Measurements from ENCODE around the gene TMEM30B.
A peak's percentile ranks its signal among the peaks of the same experiment; 100 is the strongest.

TMEM30B gene

DNA sequence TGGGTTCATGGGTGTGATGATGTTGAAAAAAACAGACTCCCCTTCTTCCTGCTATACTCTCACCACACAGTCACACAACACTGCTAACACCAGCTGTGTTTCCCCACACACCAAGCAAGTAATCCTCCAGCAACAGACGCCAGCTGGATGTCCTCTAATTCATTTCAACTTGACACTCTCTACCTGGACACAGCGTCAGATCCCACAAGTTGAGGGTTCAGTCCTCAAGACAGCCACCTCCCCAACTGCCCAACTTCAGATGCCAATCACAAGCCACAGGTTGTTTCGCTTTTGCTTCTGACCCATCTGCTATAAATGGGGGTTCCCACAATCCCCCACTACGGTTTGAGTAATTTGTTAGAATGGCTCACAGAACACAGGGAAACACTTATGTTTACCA lies 49.3 kb downstream of the TMEM30B start:
- no peak for DNase-seq

DNA sequence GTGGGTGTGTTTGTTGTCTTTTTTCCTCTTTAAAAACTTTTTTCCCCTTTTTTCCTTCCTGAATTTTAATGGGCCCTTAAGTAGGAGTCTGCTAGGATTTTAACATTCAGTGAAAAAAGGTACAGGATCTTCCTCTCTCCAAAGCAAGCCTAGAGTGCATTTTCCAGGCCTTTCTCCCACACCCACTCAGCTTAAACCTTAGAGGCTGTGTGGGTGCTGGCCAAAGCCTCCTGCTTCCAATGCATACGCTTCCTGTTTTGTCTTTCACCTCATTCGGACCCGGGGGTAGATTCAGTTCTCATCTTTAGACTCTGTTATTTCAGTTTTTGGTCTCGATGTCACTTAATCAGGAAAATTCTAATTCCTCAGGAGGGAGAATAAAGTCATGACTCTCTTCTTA lies 51.2 kb downstream of the TMEM30B start:
- DNase-seq: no peak

GRCh38 chr14:61229475-61229888 lies 51.7 kb downstream of the TMEM30B start:
- DNase-seq: peak; percentile 94

DNA sequence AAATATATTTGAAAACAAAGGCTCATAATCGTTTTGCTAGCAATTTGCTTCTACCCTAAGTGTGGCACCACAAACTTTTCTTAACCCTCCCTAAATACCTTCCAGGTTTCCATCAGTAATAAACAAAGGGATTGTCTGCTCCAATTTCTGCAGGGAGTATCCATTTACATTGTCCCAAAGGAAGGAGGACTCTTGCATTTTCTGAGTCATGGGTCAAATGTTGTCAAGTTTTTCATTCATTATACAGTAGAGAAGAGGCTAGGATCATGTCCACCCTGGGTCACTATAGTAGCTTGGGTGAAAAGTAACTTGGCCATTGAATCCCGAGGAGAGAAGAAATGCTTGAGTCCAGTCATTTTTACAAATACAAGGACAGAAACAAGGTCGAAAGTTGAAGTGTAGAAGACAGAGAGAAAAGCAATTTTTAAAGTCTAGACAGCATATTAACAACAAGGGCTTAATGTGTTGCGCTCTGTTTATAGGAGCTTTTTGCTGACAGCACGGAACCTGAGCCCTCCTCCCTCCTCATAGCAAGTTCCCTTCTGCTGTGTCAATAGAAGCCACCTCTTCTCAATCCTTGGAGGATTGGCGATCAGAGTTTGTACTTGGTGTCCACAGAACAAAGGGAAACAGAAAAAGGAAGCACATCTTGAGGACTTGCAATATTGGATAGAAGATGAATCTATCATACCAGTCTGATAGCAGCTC lies 53.1 kb downstream of the TMEM30B start:
- peak; percentile 21 for DNase-seq
